Lung (tissue), 12 donors: Measurements from ENCODE around the gene NR2C1. TPM values are rescaled to one million over a fixed set of nuclear protein-coding genes. Genes with fewer than 3 reads are reported as not detected.
"Not testable (repeated sequence)": the region's sequence is repeated elsewhere in the genome, so short reads cannot be mapped to it uniquely, and the experiment has no call there.

Source experiments
- ATAC-seq: fragments of 200-7000 bp; cut with Tn5 transposase; one replicate; pipeline ENCODE4 v1.9.1; 2020; ENCODE audit warnings: moderate number of reproducible peaks; ENCODE audit not compliant: insufficient read depth, low FRiP score
- DNase-seq, 3 donors: peaks; one replicate each; pipeline ENCODE4 v3.0.0-alpha.2; 2013 to 2017
- H3K27ac ChIP-seq, 2 donors: one replicate each; pipeline ENCODE4 v1.5.1; 2013; ENCODE audit warnings: mild to moderate bottlenecking in 2 of 2, moderate library complexity in 2 of 2, control low read depth in 1 of 2, inconsistent platforms in 1 of 2, low read depth in 1 of 2, low read length in 1 of 2
- H3K27me3 ChIP-seq, 3 donors: one replicate each; pipeline ENCODE4 v1.5.1; 2013; ENCODE audit warnings: low read length in 2 of 3; ENCODE audit not compliant: control insufficient read depth in 3 of 3, insufficient read depth in 3 of 3
- H3K36me3 ChIP-seq, 4 donors: one replicate each; pipeline ENCODE4 v1.5.1; 2013; ENCODE audit warnings: low read length in 4 of 4, mild to moderate bottlenecking in 1 of 4, moderate library complexity in 1 of 4; ENCODE audit not compliant: control insufficient read depth in 4 of 4, insufficient read depth in 4 of 4
- H3K4me1 ChIP-seq, 5 donors: one replicate each; pipeline ENCODE4 v1.5.1; 2013; ENCODE audit warnings: low read length in 5 of 5, mild to moderate bottlenecking in 2 of 5, moderate library complexity in 1 of 5; ENCODE audit not compliant: control insufficient read depth in 5 of 5, insufficient read depth in 5 of 5
- H3K4me3 ChIP-seq: one replicate; pipeline ENCODE4 v1.5.1; 2013; ENCODE audit warnings: mild to moderate bottlenecking, control low read depth, moderate library complexity
- H3K9ac ChIP-seq, 2 donors: one replicate each; pipeline ENCODE4 v1.5.1; 2013; ENCODE audit warnings: low read length in 2 of 2, control low read depth in 1 of 2; ENCODE audit not compliant: insufficient read depth in 1 of 2
- H3K9me3 ChIP-seq, 4 donors: one replicate each; pipeline ENCODE4 v1.5.1; 2013; ENCODE audit warnings: low read length in 3 of 4, mild to moderate bottlenecking in 1 of 4, moderate library complexity in 1 of 4; ENCODE audit not compliant: control insufficient read depth in 4 of 4, insufficient read depth in 3 of 4
- CTCF ChIP-seq: IDR thresholded peaks from 2 replicates; pipeline ENCODE4 v1.5.1; 2012; ENCODE audit warnings: mild to moderate bottlenecking; ENCODE audit errors: control extremely low read depth, extremely low read depth
- WGBS, 2 donors: extraction: QIAGEN DNeasy Blood & Tissue Kit; methylation state at CpG; one replicate each; pipeline ENCODE4 v1.1.7; 2013; 5-methylcytosine and 5-hydroxymethylcytosine counted together
- polyA plus RNA-seq, 2 donors: library from polyadenylated mRNA; stranded (reverse); fragments of 200-250 nt; gene quantifications; one replicate each; pipeline ENCODE4 v1.2.1, GENCODE V29; 2013
- total RNA-seq, 2 donors: library from RNA; depleted of rRNA in 1 of 2; stranded (reverse); fragments of >200 nt in 1 of 2; gene quantifications; one replicate each; pipeline ENCODE4 v1.2.1, GENCODE V29; 2014 to 2021
- donor health status: control.
- donor health status: control.
- donor health status: Bipolar disorder and iron deficiency.
- donor health status: healthy.
- donor health status: DM: yes; HTN: yes; CAD: no.

Gene NR2C1
- total and polyA plus RNA-seq, 4 donors, result 8.6 to 85.2 (median 51.3) TPM

GRCh38 chr12:94998326-94998725 is 75.1 kb downstream of the NR2C1 start:
- TF ChIP-seq CTCF, result no peak
- no peaks in the 10 kb centered on the region for H3K9me3 ChIP-seq
- no peak overlapping the region for H3K27ac ChIP-seq
- DNase-seq, result no peak
- H3K36me3 ChIP-seq, result peaks cover 0 to 10% (median 0%) of the 10 kb centered on the region in 4 donors
- no peak for ATAC-seq
- H3K27me3 ChIP-seq, result no peaks in the 10 kb centered on the region
- peaks cover 0 to 5% (median 4%) of the 10 kb centered on the region in 5 donors for H3K4me1 ChIP-seq
- no peak overlapping the region for H3K4me3 ChIP-seq
- no peak overlapping the region for H3K9ac ChIP-seq
- 23 to 69% methylated on average over 4 of the region's 4 CpGs for WGBS, 2 donors

- Histone ChIP-seq H3K4me1 (peaks cover 0 to 5% (median 4%) of the 10 kb centered on the region in 5 donors), H3K9ac (no peak overlapping the region), H3K9me3 (no peaks in the 10 kb centered on the region), H3K27me3 (no peaks in the 10 kb centered on the region), H3K4me3 (no peak overlapping the region), H3K27ac (no peak overlapping the region), H3K36me3 (peaks cover 0 to 10% (median 0%) of the 10 kb centered on the region in 4 donors)
- no peak for ATAC-seq
- DNase-seq, result no peak
- no peak for TF ChIP-seq CTCF
These were observed 75.7 kb downstream of the NR2C1 start for GRCh38 chr12:94997726-94998125.

- ATAC-seq (no peak), DNase-seq (no peak)
- TF ChIP-seq CTCF, result no peak
- Histone ChIP-seq H3K9ac (no peak overlapping the region), H3K27ac (no peak overlapping the region), H3K9me3 (no peaks in the 10 kb centered on the region), H3K27me3 (no peaks in the 10 kb centered on the region), H3K4me1 (peaks cover 0 to 5% (median 0%) of the 10 kb centered on the region in 5 donors), H3K4me3 (no peak overlapping the region), H3K36me3 (peaks cover 0 to 12% (median 2%) of the 10 kb centered on the region in 4 donors)
- 92 to 94% methylated on average over 6 of the region's 6 CpGs for WGBS, 2 donors
These were observed 76.4 kb downstream of the NR2C1 start for GRCh38 chr12:94997061-94997460.

- H3K9ac ChIP-seq, result no peak overlapping the region
- peaks cover 0 to 13% (median 2%) of the 10 kb centered on the region in 4 donors for H3K36me3 ChIP-seq
- H3K9me3 ChIP-seq, result no peaks in the 10 kb centered on the region
- 89 to 90% methylated on average over 2 of the region's 2 CpGs for WGBS, 2 donors
- H3K27ac ChIP-seq, result no peak overlapping the region
- no peak overlapping the region for H3K4me3 ChIP-seq
- ATAC-seq, result no peak
- H3K4me1 ChIP-seq, result peaks cover 0 to 3% (median 0%) of the 10 kb centered on the region in 5 donors
- DNase-seq, result no peak
- no peaks in the 10 kb centered on the region for H3K27me3 ChIP-seq
- no peak for TF ChIP-seq CTCF
These were observed 79.1 kb downstream of the NR2C1 start for GRCh38 chr12:94994312-94994711.

- peaks cover 0 to 13% (median 2%) of the 10 kb centered on the region in 4 donors for H3K36me3 ChIP-seq
- WGBS, 2 donors, result 66 to 98% methylated on average over 3 of the region's 3 CpGs
- H3K9me3 ChIP-seq, H3K9ac ChIP-seq, H3K4me3 ChIP-seq, H3K27ac ChIP-seq, ATAC-seq, H3K4me1 ChIP-seq, DNase-seq, H3K27me3 ChIP-seq: not testable (repeated sequence)
These were observed 79.6 kb downstream of the NR2C1 start for GRCh38 chr12:94993855-94994254.
